Brain microvascular endothelial cell (primary cell): Measurements from ENCODE around the gene STOML2.
A peak's percentile ranks its signal among the peaks of the same experiment; 100 is the strongest.
"Not testable (repeated sequence)": the region's sequence is repeated elsewhere in the genome, so short reads cannot be mapped to it uniquely, and the experiment has no call there.

ENCODE experiments used
- DNase-seq: peaks from one replicate; pipeline ENCODE4 v3.0.0-alpha.2; 2020
- H3K27ac ChIP-seq: fragments of 250-450 bp; sonication (Bioruptor Pico); 2 replicates; pipeline ENCODE4 v1.5.1; 2020; ENCODE audit warnings: mild to moderate bottlenecking, moderate library complexity
- H3K27me3 ChIP-seq: fragments of 250-450 bp; sonication (Bioruptor Pico); replicated peaks from 2 replicates; pipeline ENCODE4 v1.5.1; 2020; ENCODE audit warnings: mild to moderate bottlenecking
- H3K36me3 ChIP-seq: fragments of 250-450 bp; sonication (Bioruptor Pico); replicated peaks from 2 replicates; pipeline ENCODE4 v1.5.1; 2020; ENCODE audit warnings: mild to moderate bottlenecking
- H3K4me3 ChIP-seq: 2 replicates; pipeline ENCODE4 v1.5.1; 2011; ENCODE audit warnings: low read depth, mild to moderate bottlenecking, control low read depth, low read length, moderate library complexity
- in situ Hi-C: cut with HindIII; loops from 2 replicates; pipeline ENCODE4 v1.10.0; 2017; ENCODE audit warnings: low sequenced_read_pairs, low pct_ligation_motif_present
- TF ChIP-seq, protein P1 (sequence below): IDR thresholded peaks from 2 replicates; pipeline ENCODE4 v1.5.1; 2011; ENCODE audit warnings: low read depth, mild to moderate bottlenecking, moderate library complexity, low read length, control low read depth, inconsistent platforms; ENCODE audit errors: missing control alignments

STOML2 gene, protein sequence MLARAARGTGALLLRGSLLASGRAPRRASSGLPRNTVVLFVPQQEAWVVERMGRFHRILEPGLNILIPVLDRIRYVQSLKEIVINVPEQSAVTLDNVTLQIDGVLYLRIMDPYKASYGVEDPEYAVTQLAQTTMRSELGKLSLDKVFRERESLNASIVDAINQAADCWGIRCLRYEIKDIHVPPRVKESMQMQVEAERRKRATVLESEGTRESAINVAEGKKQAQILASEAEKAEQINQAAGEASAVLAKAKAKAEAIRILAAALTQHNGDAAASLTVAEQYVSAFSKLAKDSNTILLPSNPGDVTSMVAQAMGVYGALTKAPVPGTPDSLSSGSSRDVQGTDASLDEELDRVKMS

DNA sequence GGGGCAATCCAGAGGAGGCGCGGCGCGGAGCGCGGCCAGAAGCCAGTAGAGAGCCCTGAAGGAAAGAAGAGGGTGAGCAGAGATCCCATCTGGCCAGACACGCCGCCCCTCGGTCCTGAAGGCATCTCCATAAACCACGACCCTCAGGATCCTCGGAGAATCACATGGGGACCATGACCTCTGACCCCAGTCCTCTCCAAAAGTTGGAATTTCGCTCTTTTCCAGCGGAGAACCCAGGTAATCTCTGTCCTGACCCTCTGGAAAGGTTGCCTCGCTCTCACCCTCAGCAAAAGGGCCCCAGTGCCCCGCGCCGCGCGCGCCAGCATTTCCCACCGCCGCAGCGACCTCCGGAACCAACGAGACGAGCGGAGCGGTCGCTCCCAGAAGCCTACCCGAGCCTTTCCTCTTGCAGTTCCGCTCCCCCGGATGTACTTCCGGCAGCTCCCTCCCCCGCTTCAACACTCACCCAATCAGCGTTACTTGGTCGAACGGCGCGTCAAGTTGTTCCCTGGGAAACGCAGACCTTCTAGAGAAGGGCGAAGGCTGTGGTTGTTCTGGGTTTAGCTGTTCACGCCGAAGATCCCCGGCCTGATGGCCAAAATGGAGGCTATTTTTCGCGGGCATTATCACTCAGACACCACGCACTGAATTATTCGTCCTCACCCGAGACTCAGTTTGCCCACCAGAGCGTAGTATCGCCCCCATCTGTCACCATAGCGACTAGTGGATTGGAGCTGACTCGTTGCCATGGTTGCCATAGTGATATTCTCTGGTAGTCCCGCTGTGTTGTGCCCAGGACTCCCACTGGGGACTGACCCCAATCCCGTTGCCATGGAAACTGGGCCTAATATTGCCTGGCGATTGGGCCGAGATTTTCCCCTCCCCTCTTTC, at the start of gene STOML2:
STOML2 (minus strand) TSS at position 363 of the 891 bp plus-strand sequence; CDS start at position 326, 37 bp downstream.
- peak within 1 kb of the TSS; percentile 86 for H3K4me3 ChIP-seq
- H3K36me3 ChIP-seq = peaks cover 52% of the 10 kb centered on the region
- H3K27me3 ChIP-seq = no peaks in the 10 kb centered on the region
- TF ChIP-seq, protein P1, sequence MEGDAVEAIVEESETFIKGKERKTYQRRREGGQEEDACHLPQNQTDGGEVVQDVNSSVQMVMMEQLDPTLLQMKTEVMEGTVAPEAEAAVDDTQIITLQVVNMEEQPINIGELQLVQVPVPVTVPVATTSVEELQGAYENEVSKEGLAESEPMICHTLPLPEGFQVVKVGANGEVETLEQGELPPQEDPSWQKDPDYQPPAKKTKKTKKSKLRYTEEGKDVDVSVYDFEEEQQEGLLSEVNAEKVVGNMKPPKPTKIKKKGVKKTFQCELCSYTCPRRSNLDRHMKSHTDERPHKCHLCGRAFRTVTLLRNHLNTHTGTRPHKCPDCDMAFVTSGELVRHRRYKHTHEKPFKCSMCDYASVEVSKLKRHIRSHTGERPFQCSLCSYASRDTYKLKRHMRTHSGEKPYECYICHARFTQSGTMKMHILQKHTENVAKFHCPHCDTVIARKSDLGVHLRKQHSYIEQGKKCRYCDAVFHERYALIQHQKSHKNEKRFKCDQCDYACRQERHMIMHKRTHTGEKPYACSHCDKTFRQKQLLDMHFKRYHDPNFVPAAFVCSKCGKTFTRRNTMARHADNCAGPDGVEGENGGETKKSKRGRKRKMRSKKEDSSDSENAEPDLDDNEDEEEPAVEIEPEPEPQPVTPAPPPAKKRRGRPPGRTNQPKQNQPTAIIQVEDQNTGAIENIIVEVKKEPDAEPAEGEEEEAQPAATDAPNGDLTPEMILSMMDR = no peak
- peak; percentile 96 for DNase-seq
- peak within 1 kb of the TSS; percentile 96 for H3K27ac ChIP-seq
- in situ Hi-C loops = no loop called here

DNA sequence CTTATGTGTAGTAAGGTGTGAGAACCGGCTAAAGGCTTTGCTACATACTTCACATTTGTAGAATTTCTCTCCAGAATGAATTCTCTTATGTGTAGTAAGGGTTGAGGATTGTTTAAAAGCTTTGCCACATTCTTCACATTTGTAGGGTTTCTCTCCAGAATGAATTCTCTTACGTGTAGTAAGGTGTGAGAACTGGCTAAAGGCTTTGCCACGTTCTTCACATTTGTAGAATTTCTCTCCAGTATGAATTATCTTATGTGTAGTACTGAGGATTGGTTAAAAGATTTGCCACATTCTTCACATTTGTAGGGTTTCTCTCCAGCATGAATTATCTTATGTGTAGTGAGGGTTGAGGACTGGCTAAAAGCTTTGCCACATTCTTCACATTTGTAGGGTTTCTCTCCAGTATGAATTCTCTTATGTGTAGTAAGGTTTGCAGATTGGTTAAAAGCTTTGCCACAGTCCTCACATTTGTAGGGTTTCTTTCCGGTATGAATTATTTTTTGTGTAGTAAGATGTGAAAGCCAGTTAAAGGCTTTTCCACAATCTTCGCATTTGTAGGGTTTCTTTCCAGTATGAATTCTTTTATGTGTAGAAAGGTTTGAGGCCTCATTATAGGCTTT, 45.1 kb upstream of the STOML2 start:
- H3K27ac ChIP-seq, in situ Hi-C loops, H3K36me3 ChIP-seq, H3K4me3 ChIP-seq, H3K27me3 ChIP-seq, DNase-seq: not testable (repeated sequence)

DNA sequence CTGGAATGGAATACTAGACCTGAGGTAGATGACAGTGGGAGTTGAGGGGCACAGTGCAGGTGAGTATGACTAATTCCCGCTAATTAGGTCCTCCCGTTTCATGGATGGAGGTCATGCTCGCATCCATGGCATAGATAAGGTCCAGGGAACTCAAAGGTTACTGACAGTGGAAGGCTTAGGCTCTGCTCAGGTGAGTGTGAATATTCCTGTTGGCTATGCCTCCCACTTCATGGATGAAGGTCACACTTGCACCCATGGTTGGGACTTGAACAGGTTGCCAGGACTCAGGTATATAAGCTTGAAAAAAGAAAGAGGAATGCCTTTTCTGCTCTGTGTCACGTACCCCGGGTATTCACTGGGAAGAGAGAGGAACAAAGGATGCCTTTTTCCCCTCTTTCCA, 39.1 kb upstream of the STOML2 start:
- H3K27ac ChIP-seq = no peak overlapping the region
- in situ Hi-C loops = no loop called here
- TF ChIP-seq, protein P1 = no peak
- H3K27me3 ChIP-seq = no peaks in the 10 kb centered on the region
- DNase-seq = no peak
- H3K4me3 ChIP-seq = no peak overlapping the region
- H3K36me3 ChIP-seq = no peaks in the 10 kb centered on the region

DNA sequence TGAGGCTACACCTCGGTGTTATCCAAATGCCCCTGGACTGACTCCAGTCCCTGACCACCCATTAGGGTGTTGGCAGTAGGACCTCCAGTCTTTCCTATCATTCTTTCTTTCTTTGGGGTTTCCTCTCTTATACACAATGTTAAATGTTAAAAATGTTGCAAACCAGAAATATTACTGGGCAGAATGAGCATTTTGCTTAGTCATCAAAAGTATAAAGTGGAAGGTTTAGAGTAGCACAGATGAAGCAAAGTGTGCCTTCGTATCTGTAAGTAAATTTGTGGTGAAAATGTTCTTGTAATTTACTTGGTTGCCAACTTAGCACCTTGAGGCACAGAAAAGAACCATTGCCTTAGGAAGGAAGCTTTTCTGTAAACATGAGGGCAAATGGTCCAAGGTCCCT, 37.2 kb upstream of the STOML2 start:
- DNase-seq = no peak
- H3K27ac ChIP-seq = no peak overlapping the region
- no peaks in the 10 kb centered on the region for H3K36me3 ChIP-seq
- TF ChIP-seq, protein P1 = no peak
- no peaks in the 10 kb centered on the region for H3K27me3 ChIP-seq
- H3K4me3 ChIP-seq = no peak overlapping the region
- in situ Hi-C loops = no loop called here

DNA sequence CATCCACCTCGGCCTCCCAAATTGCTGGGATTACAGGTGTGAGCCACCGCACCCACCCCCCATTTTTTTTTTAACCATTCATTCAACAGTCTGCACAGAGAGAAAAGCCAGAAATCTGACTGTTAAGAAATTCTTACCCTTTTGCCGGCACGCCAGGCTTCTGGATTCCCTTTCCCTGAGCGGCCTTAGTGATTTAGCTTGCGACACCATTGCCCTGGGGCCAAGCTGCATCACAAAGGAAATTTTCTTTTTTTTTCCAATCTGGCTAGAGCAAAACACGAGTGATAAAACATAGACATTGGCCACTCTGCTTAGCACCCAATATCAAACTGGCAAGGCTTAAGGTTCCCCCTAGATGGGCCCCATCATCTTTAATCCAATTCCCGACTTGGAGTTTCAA, 33.9 kb upstream of the STOML2 start:
- TF ChIP-seq, protein P1 = no peak
- H3K27me3 ChIP-seq = no peaks in the 10 kb centered on the region
- no peaks in the 10 kb centered on the region for H3K36me3 ChIP-seq
- no peak overlapping the region for H3K4me3 ChIP-seq
- DNase-seq = no peak
- in situ Hi-C loops = no loop called here
- no peak overlapping the region for H3K27ac ChIP-seq

DNA sequence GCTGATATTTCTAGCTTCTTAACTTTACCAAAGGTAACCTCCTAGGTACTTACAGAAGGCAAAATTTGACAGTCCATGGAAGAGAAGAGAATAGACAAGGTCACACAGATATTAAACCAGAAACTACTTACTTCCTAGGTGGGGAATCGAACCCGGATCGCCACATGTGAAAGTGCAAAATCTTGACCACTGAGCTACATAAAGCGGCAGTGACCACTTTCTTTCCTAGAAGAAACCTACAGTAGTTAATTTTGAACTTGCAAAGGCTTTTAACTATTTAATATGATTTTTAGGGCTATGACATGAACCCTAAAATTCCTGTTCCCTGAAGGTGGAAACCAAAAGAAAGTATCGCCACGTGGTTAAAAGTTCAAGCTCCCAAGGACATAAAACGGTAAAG, 33.1 kb upstream of the STOML2 start:
- in situ Hi-C loops = no loop called here
- no peak overlapping the region for H3K27ac ChIP-seq
- no peak overlapping the region for H3K4me3 ChIP-seq
- TF ChIP-seq, protein P1 = no peak
- no peaks in the 10 kb centered on the region for H3K36me3 ChIP-seq
- no peak for DNase-seq
- H3K27me3 ChIP-seq = no peaks in the 10 kb centered on the region
